GM19099 (cell line): ENCODE measurements around the gene CIDEB.

Experiments used
- POLR2A ChIP-seq: IDR thresholded peaks from 3 replicates; pipeline ENCODE4 v1.6.1; 2011; ENCODE audit warnings: low read depth; ENCODE audit not compliant: insufficient read length; ENCODE audit errors: extremely low read depth

CIDEB gene

GRCh38 chr14:24322672-24323071 lies 14.9 kb upstream of the CIDEB start:
- TF ChIP-seq POLR2A = no peak

GRCh38 chr14:24321212-24321975 lies 13.6 kb upstream of the CIDEB start:
- TF ChIP-seq POLR2A = no peak

GRCh38 chr14:24317141-24317928 lies 9.6 kb upstream of the CIDEB start:
- TF ChIP-seq POLR2A = no peak

GRCh38 chr14:24316597-24316950 lies 8.8 kb upstream of the CIDEB start:
- no peak for TF ChIP-seq POLR2A

- no peak for TF ChIP-seq POLR2A
These were observed 8.2 kb upstream of the CIDEB start for GRCh38 chr14:24315807-24316596.

- no peak for TF ChIP-seq POLR2A
These were observed 7.5 kb upstream of the CIDEB start for GRCh38 chr14:24315243-24315806.

GRCh38 chr14:24314377-24315193 lies 6.8 kb upstream of the CIDEB start:
- TF ChIP-seq POLR2A = no peak

GRCh38 chr14:24313913-24314312 lies 6.1 kb upstream of the CIDEB start:
- no peak for TF ChIP-seq POLR2A

- TF ChIP-seq POLR2A = no peak
These were observed 5.1 kb upstream of the CIDEB start for GRCh38 chr14:24312736-24313507.

- TF ChIP-seq POLR2A = no peak
These were observed 4.2 kb upstream of the CIDEB start for GRCh38 chr14:24311837-24312615.

- peak; percentile 60 for TF ChIP-seq POLR2A
These were observed 3.1 kb upstream of the CIDEB start, which contains the start of gene LTB4R for GRCh38 chr14:24310646-24311604. TSS of gene LTB4R (plus strand) at chr14:24311502. CDS start at chr14:24315652, 4,150 bp downstream.

- TF ChIP-seq POLR2A = no peak
These were observed 2.5 kb upstream of the CIDEB start for GRCh38 chr14:24310265-24310645.
